GM23248 (cell line): ENCODE results near the gene HIF1A.

Experiments
- EZH2 ChIP-seq: fragments of 200-600 bp; sonication (generic); IDR thresholded peaks from 2 replicates; pipeline ENCODE4 v1.6.1; 2018; ENCODE audit warnings: antibody characterized with exemption, mild to moderate bottlenecking; ENCODE audit not compliant: insufficient read depth, poor library complexity, severe bottlenecking
- EZH2phosphoT487 ChIP-seq: fragments of 200-600 bp; sonication (generic); IDR thresholded peaks from 2 replicates; pipeline ENCODE4 v1.6.1; 2018; ENCODE audit warnings: antibody characterized with exemption, moderate library complexity, mild to moderate bottlenecking, low read depth; ENCODE audit not compliant: insufficient read depth

DNA sequence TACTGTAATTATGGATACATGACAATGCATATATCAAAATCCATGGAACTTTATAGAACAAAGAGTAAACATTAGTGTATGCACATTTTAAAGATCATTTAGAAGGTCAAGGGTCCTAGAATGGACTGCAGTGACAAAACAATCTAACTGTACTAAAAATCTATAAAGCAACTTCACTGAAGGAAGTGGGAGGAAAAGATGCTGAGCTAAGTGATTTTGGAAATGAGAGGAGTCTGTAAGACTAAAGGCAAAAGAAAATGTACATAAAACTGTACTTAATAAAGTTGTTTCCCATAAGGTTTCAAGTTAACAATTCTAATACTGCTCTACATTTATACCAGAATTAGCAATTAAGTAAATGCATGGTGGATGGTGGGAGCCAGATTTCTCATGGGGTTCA, 46.9 kb upstream of the HIF1A start:
- no peak for TF ChIP-seq EZH2
- no peak for TF ChIP-seq EZH2phosphoT487
